ENCODE data around the gene ATXN7L1.
"Not testable (repeated sequence)": the region's sequence is repeated elsewhere in the genome, so short reads cannot be mapped to it uniquely, and the experiment has no call there.

ATXN7L1 gene

GRCh38 chr7:105857009-105857952 is 19.1 kb downstream of the ATXN7L1 start:
- ATAC-seq: no peak

- ATAC-seq: no peak
Measured at GRCh38 chr7:105854498-105854897, 21.9 kb downstream of the ATXN7L1 start.

GRCh38 chr7:105853931-105854419 is 22.4 kb downstream of the ATXN7L1 start:
- ATAC-seq: no peak

- ATAC-seq: no peak
Measured at GRCh38 chr7:105851064-105851463, 25.3 kb downstream of the ATXN7L1 start.

- peak; percentile 91 to 94 for ATAC-seq
Measured at GRCh38 chr7:105849122-105849855, 27.1 kb downstream of the ATXN7L1 start.

GRCh38 chr7:105846404-105846803 is 30.0 kb downstream of the ATXN7L1 start:
- no peak for ATAC-seq

- not testable (repeated sequence) for ATAC-seq
Measured at GRCh38 chr7:105844681-105845080, 31.7 kb downstream of the ATXN7L1 start.

- no peak for ATAC-seq
Measured at GRCh38 chr7:105841866-105842265, 34.5 kb downstream of the ATXN7L1 start.

GRCh38 chr7:105840981-105841749 is 35.2 kb downstream of the ATXN7L1 start:
- no peak for ATAC-seq

- no peak for ATAC-seq
Measured at GRCh38 chr7:105839266-105839665, 37.1 kb downstream of the ATXN7L1 start.

GRCh38 chr7:105838627-105839231 is 37.7 kb downstream of the ATXN7L1 start:
- no peak for ATAC-seq

GRCh38 chr7:105837765-105838626 is 38.4 kb downstream of the ATXN7L1 start:
- no peak for ATAC-seq

GRCh38 chr7:105835441-105835840 is 41.0 kb downstream of the ATXN7L1 start:
- ATAC-seq: no peak

GRCh38 chr7:105831824-105832535 is 44.4 kb downstream of the ATXN7L1 start:
- ATAC-seq: no peak

- no peak for ATAC-seq
Measured at GRCh38 chr7:105831302-105831620, 45.1 kb downstream of the ATXN7L1 start.

GRCh38 chr7:105830405-105831301 is 45.7 kb downstream of the ATXN7L1 start:
- ATAC-seq: no peak

- no peak for ATAC-seq
Measured at GRCh38 chr7:105829681-105830322, 46.6 kb downstream of the ATXN7L1 start.

GRCh38 chr7:105828141-105828540 is 48.3 kb downstream of the ATXN7L1 start:
- ATAC-seq: no peak

Measured in activated CD4-positive, CD25-positive, alpha-beta regulatory T cell treated with anti-CD3 and anti-CD28 coated beads, Interleukin-2, amount 50 U/mL, for 24 hours (primary cell).